GM18907 (cell line): Measurements from ENCODE around the gene RAET1G.
"Not testable (repeated sequence)": the region's sequence is repeated elsewhere in the genome, so short reads cannot be mapped to it uniquely, and the experiment has no call there.

Experiments used
- ATAC-seq: cut with Tn5 transposase; IDR thresholded peaks from one replicate; pipeline ENCODE4 v1.9.1; 2021; ENCODE audit warnings: mild to moderate bottlenecking, moderate library complexity; ENCODE audit not compliant: unreplicated experiment

RAET1G gene, protein sequence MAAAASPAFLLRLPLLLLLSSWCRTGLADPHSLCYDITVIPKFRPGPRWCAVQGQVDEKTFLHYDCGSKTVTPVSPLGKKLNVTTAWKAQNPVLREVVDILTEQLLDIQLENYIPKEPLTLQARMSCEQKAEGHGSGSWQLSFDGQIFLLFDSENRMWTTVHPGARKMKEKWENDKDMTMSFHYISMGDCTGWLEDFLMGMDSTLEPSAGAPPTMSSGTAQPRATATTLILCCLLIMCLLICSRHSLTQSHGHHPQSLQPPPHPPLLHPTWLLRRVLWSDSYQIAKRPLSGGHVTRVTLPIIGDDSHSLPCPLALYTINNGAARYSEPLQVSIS

DNA sequence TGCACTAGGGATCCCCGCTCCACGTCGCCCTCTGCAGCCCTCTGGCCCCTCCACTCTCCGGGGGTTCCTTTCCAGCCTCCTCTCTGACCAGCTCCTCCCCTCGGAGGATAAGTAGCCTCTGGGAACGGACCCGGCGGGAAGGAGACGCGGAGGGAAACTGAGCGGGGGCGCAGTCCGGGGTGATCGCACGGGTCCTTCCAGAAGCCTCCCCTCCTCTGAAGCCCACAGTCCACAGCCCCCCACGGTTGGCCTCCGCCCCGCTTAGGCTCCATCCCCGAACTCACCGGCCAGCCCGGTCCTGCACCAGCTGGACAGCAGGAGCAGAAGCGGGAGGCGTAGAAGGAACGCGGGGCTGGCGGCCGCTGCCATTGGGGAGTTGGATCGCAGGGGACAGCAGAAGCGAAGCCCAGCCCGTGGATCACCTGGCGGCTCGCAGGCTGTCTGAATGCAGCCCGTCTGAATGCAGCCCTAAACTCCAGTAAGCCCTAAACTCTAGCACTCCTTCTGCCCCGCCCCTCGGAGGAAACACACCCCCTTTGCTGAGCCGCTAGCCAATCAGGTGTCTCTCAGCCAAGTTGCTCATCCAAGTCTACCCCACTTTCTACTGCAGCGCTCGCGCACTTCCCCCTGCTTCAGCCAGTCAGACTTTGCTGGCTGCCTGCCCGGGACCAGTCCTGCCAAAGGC is at the start of gene RAET1G:
RAET1G (minus strand) TSS at position 480 of the 685 bp plus-strand sequence; CDS start at position 369, 111 bp downstream.
- no peak for ATAC-seq

DNA sequence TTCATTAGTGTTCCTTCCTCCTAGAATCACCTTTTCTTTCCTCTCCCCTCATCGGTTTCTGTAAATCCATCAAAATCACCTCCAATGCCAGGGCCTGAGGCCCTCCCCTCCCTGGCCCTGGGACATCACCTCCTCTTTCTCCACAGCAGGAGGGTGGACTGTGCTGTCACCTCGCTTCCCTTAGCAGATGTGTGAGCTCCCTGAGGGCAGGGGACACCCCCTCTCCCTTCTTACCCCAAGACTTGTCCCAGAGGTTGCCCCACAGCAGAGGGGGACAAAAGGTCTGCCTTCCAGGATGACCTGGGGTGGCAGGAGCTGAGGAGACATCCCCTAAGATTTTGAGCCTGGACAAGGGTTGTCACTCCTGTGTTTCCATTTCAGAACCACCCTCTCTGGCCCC is 46.7 kb upstream of the RAET1G start:
- no peak for ATAC-seq

DNA sequence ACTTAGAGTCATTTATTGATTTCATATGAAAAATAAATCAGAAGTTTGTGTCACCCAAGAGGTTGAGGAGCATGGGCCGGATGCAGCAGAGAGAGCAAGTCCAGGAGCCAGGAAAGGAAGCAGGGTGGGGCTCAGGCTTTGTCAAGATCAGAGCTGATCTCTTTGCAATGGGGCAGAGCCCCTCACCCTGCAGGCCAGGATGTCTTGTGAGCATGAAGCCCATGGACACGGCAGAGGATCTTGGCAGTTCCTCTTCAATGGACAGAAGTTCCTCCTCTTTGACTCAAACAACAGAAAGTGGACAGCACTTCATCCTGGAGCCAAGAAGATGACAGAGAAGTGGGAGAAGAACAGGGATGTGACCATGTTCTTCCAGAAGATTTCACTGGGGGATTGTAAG is 46.0 kb upstream of the RAET1G start:
- not testable (repeated sequence) for ATAC-seq

DNA sequence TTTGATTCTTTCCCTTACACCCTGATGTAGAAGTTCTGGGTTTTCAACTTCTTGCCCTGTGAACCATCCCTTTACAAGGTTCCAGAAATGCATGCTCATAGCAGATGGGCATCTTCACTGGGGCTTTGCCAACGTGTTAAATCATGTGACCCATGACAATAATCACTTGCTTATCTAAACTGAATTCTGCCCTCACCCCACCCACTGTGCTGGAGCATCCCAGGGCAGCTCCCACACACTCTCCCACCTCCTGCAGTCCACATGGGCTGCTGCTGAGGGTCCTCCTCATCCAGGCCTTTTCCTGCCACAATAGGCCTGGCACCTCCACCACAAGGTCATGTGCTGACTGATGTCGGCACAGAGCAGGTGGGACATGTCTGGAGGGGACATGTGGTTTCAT is 45.1 kb upstream of the RAET1G start:
- ATAC-seq, result not testable (repeated sequence)

DNA sequence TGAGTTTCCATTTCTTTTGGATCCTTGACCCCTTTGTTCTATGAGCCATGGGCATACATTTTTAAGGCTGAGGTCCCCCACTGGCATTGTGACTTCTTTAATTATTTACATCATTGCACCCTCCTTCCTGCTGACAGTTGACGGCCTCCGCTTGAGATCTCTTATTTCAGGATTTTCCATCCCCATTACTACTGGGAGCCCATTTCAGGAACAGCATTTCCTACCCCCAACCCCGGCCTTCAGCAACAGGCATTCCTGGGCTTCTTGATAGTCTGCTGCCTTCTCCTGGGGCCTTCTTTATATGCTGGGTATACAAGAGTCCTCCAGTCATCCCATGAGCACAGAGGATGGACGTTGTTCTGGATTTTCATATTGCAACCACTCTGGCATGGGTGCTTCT is 44.7 kb upstream of the RAET1G start:
- ATAC-seq, result no peak

DNA sequence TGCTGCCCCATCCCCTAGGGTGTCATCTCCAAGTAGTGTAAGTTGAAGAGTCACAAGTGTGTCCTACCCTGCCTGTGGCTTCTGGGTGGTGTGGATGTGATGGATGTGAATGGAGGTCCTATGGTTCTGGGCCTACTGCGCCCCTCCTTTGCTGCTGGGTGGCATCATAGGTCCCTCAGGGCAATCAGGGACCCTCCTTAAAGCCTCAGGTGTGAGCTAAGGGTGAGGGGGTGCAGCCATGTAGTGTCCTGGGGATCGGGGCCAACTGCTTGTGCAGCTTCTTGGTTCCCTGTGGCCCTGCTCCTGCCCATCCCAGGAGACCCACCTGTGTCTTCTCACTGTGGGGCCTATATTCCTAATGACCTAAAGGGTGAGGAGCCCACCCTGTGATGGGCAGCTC is 43.4 kb upstream of the RAET1G start:
- not testable (repeated sequence) for ATAC-seq

DNA sequence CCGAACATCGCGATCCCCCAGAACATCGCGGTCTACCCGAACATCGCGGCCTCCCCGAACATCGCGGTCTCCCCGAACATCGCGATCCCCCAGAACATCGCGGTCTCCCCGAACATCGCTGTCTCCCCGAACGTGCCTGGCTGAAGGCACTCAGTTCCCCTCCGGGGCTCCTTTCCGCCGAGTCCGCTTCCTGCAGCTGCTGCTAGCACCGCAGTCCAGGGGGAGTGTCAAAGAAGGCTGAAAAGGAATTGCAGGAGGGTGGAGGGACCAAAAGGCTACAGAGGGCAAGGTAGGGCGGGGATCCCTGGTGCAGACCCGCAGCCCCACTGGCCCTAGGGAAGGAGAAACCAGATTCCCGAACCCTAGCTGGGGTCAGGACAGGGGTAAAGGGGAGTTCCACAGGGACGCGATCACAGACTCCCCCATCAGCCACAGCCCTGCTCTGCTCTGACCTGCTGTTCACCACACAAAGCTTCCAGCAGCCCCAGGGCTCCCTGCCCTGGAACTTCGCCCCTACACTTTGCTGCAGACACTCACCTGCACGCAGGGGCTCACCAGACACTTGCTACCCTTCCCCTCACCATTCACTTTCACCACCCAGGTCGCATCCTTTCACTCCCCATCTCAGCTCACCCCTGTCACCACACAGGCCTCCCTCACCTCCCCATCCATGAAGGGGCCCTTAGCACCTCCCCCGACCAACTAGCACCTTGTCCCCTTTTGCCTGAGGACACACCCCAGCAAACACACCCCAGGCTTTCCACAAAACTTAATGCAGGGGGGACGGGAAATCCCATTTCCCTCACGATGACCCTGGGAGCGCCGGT is 42.5 kb upstream of the RAET1G start:
- ATAC-seq, result no peak

DNA sequence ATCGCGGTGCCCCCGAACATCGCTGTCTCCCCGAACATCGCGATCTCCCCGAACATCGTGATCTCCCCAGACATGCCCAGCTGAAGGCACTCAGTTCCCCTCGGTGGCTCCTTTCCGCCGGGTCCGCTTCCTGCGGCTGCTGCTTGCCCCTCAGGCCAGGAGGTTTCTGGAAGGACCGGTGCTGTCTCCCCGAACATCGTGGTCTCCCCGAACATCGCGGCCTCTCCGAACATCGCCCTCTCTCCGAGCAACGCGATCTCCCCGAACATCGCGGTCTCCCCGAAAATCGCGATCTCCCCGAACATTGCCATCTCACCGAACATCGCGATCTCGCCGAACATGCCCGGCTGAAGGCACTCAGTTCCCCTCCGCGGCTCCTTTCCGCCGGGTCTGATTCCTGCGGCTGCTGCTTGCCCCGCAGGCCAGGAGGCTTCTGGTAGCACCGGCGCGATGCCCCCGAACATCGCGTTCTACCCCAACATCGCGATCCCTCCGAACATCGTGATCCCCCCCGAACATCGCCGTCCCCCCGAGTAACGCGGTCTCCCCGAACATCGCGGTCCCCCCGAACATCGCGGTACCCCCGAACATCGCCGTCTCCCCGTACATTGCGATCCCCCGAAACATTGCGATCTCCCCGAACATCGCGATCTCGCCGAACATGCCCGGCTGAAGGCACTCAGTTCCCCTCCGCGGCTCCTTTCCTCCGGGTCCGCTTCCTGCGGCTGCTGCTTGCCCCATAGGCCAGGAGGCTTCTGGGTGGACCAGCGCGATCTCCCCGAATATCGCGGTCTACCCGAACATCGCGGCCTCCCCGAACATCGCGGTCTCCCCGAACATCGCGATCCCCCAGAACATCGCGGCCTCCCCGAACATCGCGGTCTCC is 41.6 kb upstream of the RAET1G start:
- ATAC-seq, result no peak

DNA sequence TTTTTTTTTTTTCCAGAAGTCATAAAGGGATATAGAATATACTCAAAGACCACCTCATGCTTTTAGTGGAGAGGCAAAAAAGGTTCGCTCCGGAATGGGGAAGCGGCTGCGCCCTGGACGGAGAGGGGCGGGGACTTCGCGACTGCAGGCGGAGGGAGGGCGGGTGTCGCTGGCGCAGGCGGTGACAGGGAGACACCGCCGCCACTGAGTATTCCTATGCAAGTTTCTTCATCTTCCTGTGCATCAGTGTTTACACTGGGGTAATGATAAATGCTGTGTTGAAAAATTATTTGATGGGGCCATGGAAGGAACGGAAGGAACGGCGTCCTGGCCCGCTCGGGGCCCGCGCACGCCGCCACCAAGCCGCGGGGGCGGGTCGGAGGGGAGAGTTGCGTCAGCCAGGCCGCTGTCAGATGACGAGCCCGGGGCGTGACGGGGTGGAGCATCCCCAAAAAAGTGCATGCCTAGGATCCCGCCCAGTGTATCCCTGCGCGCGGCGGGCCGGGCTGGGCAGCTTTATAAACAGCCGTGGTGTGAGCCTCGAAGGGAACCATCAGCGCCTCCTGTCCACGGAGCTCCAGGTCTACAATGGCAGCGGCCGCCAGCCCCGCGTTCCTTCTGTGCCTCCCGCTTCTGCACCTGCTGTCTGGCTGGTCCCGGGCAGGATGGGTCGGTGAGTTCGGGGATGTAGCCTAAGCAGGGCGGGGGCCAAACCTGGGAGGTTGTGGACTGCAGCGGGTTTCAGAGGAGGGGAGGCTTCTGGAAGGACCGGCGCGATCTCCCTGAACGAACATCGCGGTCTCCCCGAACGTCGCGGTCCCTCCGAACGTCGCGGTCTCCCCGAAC is 40.8 kb upstream of the RAET1G start, which contains the start of gene ULBP1:
ULBP1 (plus strand) TSS at position 482 of the 846 bp plus-strand sequence; CDS start at position 589, 107 bp downstream.
- ATAC-seq, result peak; percentile 52

DNA sequence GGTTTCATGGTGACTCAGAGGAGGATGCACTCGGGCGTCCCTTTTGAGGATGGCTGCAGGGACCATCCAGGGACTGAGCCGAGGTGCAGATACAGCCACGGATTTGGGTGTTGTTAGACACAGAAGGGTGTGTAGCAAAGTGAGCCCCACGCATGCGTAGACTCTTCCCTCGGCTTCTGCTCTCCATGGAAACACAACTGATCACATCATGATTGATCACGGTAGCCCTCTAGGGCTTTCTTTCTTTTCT is 40.2 kb upstream of the RAET1G start:
- no peak for ATAC-seq

DNA sequence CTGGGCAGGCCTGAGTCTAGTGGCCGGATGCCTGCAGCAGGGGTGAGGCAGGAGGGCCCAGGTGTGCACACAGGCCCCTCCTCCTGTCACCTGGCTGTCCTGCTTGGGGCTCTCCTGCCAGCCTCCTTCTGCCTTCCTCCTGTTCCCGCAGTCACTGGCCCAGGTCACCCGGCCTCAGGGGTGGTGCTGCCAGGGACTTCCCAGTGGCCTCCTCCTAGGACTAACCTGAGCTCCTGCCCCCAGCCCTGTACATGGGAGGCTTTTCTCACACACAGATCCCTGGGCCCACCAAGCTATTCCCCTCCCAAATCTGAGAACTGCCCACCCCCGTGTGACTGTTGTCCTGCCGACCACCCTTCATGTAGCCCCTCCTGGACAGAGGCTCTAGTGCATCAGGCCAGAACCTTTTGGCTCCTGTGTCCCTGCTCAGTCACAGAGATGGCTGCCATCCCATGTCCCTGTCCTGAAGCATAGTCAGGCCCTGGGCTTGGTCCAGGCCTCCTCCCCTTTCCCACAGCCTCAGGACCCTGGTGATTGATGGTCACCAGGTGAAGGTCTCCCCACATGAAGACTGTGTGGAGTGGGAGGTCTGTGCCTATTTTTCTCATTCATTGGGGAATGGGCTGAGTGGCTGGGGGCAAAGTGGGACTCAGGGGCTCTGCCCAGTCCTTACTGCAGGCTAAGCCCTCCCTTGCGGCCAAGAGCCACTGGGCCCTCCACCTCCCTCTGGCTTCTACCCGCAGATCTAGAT is 39.7 kb upstream of the RAET1G start:
- ATAC-seq, result no peak

DNA sequence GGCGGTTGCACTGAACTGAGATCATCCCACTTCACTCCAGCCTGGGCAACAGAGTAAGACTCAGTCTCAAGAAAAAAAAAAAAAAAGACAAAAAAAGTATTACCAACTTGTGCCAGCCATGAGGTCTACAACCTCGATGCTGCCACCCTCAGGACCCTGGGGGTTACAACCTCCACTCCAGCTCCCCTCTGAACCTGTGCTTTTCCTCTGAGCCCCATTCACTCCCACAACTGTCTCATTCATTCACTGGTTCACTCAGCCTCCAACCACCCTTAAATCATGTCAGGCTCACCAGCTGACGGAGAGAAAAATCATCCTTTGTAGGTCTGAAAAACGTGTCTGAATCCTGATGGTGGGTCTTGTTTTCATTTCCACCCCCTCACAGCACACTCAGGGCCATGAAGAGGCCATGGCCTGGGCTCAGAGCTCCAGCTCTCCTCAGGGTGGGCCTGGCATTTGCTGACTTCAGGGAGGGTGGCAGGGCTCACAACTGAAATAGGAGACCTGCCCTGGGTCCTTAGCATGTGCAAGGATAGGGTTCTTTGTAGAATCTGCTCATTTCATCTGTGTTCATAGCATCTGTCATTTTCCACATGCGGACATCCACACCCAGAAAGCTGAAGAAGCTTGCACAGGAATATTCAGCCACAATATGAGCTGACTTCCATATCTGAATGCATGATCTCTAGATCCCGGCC is 39.0 kb upstream of the RAET1G start:
- ATAC-seq, result no peak

DNA sequence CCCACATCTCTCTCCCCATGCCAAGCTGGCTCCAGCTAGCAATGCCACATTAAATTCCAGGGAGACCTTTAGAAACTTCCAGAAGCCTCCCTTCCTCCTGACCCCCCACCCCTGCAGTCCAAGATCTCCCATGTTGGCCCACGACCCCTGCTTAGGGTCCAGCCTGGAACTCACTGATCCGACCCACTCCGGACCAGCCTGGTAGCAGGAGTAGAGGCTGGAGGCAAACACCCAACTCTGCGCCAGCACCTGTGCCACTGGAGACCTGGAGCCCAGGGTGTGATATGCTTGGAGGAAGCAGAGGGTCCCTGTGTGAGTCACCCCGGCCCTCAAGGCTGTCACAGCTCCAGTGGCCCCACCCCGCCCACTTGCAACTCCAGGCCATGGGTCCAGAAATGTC is 37.6 kb upstream of the RAET1G start:
- no peak for ATAC-seq

DNA sequence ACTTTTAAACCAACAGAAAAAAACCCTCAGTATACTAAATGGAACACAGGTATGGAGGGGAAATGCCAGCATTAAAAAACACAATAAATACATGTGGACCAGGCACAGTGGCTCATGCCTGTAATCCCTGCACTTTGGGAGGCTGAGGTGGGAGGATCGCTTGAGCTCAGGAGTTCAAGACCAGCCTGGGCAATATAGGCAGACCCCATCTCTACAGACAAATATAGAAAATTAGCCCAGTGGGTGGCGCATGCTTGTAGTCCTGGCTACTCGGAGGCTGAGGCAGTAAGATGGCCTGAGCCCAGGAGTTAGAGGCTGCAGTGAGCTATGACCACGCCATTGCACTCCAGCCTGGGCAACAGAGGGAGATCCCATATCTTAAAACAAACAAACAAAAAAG is 36.9 kb upstream of the RAET1G start:
- ATAC-seq, result not testable (repeated sequence)

DNA sequence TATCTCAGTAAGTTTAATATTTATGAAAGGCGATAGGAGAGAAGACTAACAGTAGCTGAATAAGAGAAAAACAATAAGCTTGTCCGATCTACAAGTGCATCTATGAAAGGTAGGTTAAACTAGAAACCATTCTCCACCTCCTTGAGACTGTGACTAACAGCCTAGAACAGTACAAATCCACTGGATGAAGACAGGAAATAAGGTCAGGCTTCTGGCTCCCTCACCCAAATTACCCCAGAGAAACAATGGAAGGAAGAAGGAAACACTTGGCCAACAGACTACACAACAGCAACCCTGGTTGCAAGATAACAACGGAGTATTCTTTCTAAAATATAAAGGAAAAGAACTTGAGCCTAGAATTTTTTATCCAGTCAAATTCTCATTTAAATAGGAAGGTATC is 35.2 kb upstream of the RAET1G start:
- ATAC-seq, result not testable (repeated sequence)

DNA sequence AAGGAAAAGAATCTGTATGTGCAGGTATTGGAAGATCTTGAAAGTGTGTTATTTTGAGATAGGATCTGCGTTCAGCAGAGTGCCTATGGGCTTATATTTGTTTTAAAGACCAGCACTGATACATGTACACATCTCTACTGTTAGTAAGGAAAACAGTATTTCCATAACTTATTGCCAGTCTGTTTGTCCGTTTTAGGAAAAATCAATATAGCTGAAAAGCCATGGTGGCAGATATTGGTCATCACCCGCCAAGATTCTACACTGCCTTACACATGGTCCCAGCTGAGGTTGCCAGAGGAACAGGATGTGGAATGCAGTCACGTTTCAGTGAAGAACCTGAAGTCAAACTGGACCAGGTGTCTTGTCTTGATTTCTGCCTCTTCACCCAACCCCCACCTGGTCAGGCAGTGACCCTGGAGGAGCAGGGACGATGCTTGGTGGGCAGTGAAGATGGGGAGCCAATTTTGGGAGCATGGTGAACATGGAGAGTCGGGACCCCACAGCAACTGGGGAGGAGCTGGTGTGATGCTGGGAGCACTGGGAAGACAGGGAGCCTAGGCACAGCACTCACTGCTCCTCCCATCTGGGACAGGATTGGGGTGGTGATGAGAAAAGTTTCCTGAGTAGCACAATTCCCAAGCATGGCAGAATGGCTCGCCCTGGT is 32.9 kb upstream of the RAET1G start:
- ATAC-seq, result not testable (repeated sequence)

DNA sequence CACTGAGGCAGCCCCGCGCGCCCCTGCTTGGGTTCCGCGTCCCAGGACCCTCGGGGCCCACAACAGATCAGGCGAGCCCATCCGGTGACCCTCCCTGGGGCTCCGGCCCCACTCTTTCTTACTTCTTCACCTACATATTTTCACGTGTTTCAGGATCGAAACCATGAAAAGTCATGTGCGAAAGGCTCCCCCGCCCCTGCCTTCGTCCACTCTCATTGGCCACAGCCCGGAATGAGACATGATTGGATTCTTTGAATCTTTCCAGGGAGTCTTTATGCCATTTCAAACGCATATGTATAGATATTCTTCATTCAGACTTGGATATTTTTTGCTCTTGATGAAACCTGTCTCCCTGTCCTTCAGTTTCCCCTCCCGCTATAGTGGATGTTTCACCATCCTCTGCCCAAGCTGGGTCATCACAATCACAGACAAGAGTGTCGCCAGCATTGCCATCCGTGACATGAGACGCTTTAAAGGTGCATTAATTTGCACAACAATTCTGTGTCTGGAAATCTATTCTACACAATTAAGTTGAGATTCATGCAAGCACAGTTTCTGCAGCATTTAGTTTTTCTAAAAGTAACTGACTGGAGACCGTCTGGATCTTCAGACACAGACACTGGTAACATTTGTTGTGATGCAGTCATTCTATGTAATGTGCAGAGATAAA is 32.2 kb upstream of the RAET1G start:
- ATAC-seq, result not testable (repeated sequence)
